Fibroblast of the conjunctiva (primary cell): ENCODE results near the gene CPN2.

Source experiments
- DNase-seq: peaks from one replicate; pipeline ENCODE4 v3.0.0-alpha.2; 2010; ENCODE audit warnings: low read depth

Gene CPN2

DNA sequence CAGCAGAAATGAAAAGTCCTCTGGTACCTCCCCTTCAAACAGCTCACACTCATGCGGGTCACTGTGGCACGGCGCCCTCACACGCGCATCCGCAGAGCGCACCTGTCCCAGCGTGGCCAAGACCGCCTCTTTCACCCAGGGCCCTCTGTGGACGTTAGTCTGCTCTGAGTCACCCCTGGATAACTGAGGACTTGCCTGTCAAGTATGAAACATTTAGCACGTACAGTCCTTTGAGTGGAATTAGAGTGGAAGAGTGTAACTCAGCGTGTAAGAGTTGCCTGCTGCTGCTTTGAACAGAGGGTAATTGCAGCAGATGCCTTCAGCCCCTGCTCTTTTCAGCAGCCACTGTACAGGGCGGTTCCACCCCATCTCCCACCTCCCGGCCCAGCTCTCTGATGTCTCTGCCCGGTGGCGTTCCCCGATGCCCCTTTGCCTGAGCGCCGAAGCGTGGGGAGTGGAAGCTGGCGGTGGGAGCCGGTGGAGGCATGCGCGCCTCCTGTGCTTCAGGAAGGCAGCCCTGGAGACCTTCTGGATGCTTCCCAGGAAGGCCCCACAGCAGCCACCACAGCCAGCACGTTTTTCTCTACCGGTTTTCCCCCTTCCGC lies 23.0 kb downstream of the CPN2 start:
- DNase-seq = no peak

DNA sequence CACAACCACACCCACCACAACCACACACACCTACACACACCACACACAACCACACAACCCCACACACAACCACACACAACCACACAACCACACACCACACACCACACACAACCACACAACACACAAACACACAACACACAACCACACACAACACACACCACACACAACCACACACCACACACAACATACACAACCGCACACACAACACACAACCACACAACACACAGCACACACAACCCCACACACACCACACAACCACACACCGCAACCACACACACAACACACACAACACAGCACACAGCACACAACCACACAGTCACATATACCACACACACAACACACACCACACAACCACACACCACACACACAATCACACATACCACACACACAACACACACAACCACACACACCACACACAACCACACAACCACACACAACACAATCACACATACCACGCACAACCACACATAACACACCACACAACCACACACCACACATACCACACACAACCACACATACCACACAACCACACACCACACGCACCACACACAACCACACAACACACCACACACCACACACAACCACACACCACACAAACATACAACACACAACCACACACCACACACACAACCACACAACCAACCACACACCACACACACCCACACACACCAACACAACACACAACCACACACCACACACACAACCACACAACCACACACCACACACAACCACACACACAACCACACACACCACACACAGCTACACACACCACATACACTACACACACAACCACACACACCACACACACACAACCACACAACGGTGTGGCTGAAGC lies 23.7 kb downstream of the CPN2 start:
- DNase-seq = no peak

- DNase-seq = no peak
Observed at GRCh38 chr3:194326968-194327217, 24.2 kb downstream of the CPN2 start.

- DNase-seq = no peak
Observed at GRCh38 chr3:194326192-194326967, 24.7 kb downstream of the CPN2 start.

GRCh38 chr3:194325424-194326153 lies 25.5 kb downstream of the CPN2 start:
- DNase-seq = no peak

- no peak for DNase-seq
Observed at GRCh38 chr3:194324823-194325327, 26.3 kb downstream of the CPN2 start.

DNA sequence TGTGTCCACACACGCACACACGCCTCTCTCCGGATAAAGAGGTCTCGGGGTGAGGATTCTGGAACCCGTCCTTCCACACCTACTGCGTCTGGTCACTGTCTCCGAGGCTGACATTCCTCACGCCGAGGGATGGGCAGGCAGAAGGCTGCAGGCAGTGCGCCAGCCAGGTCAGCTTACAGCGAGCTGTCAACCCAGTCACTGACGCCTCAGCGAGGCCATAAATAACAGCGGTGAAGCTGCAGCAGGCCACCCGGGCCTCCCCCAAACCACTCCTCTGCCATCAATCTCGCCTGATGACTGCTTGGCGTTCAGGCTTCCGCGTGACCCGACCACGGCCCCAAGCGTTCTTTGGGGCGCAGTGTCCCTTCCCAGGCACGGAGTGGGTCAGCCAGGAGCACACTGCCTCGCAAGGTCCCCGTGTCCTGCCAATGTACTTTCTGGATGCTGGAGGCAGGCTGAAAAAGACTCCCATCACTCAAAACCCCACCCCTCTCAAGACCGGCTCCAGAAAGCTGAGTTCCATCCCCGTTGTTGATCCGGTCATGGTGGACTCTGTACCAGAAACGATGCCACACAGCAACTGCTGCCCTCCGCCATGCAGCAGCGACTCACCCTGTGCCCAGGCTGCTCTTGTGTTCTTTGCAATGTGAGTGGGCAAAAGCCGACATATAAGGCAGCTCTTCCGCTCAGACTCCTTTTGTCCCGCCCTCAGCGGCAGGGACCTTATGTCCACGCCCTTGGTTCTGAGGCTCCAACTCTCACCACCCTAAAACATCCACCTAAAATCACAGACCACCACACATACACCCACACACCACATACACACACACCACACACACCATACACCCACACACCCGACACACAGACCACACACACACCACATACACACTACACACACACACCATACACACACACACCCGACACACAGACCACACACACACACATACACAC lies 27.1 kb downstream of the CPN2 start:
- no peak for DNase-seq

GRCh38 chr3:194322678-194323211 lies 28.4 kb downstream of the CPN2 start:
- DNase-seq = no peak

DNA sequence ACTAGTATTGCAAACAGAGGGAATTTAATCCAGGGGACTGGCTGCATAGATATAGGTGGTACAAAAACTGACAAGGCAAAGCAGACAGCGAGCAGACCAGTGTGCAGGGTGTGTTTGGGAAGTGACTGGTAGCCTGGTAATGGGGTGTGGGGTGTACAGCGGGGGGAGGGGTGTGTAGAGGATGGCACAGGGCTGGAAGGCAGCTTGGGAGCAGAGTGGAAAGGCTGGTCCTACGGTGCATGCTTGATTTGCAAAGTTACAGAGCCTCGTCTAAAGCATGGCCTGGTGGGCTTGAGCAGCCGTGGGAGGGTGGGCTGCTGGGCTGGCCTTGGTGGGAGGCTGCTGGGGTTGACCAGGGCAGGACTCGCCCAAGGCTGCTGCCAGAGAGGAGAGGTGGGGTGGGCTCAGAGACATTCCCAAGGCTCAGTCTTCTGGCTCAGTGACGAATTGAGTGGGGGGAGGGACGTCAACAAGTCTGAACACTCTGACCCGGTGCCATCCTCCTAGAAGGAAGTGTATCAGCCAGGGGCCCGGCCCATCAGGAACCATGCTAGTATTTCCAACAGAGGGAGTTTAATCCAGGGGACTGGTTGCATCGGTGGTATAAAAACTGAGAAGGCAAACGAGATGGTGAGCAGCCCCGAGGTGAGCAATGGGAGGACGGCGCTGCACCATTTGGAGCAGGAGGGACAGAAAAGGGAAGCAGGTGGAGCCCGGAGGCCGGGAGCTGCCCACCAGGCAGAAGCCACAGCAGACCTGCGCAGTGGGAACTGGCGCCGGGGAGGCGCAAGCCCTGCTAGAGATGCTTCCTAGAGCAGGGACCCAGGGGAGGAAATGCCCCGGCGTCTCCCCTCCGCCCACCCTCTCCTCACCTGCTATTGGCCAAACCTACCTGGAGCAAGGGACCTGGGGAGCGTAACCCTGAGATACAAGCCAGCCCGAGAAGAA lies 29.2 kb downstream of the CPN2 start:
- DNase-seq = no peak

DNA sequence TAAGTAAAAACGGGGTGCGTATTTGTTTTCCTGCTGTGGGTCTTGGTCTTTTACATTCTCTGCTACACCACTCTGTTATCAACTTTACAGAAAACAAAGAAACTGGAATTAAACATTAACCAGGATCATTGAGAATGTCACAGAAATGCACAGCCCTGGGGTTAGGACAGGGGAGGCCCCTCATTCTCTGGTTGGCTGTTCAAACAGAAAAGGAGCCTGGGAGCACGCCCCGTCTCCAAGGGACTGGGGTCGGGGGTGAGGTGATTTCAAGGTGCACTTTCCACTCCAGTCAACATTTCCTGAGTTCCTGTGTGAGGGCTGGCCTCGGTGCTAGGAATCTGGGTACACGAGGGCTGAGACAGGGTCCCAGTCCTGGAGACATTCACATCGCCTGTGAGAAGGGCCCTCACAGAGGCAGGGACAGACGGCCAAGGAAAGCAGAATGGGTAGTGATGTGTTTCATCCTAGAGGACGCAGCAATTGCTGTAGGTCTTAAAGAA lies 30.3 kb downstream of the CPN2 start:
- DNase-seq = no peak

DNA sequence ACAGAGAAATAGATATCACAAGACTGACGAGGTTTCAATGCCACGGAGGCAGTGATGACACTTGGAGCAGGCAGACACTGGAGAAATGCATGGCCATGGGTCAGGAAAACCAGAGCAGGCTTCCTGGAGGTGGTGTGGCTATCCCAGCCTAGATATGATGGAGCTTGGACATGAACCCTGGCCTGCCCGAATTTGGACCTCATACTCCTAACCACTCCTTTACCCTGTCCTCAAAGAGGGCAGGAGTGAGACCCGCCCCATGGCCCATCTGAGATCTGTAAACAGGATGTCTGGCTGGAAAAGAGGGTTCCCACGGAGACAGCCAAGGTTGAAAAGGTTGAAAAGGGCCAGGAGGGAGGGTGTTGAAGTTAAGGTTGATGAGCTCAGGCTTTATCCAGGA lies 31.0 kb downstream of the CPN2 start:
- no peak for DNase-seq

GRCh38 chr3:194318511-194319161 lies 32.5 kb downstream of the CPN2 start:
- DNase-seq = no peak

GRCh38 chr3:194316918-194317317 lies 34.2 kb downstream of the CPN2 start:
- no peak for DNase-seq

DNA sequence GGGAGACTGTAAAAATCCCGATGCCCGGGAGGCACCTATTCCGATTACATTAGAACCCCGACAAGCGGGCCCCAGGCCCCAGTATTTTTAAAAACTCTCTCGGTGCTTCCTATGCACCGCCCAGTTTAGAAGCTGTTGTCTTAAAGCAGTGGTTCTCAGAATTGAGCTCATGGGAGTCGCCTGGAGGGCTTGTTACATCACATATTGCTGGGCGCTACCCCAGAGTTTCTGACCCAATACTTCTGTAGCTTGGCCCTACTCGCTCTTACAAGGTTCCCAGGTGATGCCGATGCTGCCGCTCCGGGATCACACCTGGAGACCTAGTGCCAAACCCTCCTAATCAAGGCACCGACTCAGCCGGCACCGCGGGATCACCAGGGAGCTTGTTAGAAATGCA lies 35.2 kb downstream of the CPN2 start:
- no peak for DNase-seq

GRCh38 chr3:194315088-194315964 lies 35.8 kb downstream of the CPN2 start:
- peak; percentile 71 for DNase-seq

DNA sequence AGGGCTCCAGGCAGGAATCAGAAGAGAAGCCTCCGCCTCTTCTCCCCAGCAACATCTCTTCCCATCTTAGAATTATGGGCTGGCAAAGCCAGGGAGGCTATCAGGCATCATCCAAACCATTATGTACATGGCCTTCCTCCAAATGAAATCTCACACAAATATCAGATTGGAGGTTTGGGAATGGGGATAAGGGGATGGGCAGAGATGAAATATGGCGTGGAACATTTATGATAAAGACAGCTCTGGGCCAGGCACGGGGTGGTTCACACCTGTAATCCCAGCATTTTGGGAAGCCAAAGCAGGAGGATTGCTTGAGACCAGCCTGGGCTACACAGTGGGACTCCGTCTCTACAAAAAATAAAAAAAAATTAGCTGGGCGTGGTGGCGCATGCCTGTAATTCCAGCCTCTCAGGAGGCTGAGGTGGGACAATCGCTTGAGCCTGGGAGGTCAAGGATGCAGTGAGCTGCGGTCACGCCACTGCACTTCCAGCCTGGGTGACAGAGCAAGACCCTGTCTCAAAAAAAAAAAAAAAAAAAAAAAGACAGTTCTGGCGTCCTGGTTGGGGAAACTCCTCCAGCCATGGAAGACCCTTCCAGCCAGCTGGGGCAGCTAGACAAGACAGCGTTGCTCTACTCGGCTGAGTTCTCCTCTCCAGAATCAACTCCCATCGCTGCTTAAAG lies 36.6 kb downstream of the CPN2 start:
- no peak for DNase-seq
